Measurements from ENCODE around the gene KLK11. TPM values are rescaled to one million over a fixed set of nuclear protein-coding genes. Genes with fewer than 3 reads are reported as not detected.

Gene KLK11
- total RNA-seq, 5 donors from 2014 or later (not counting 1 experiment from before 2014, with no cell fraction given), result not detected

- no peak overlapping the region for H3K27ac Mint-ChIP-seq
Measured at GRCh38 chr19:51031220-51031879, 4.9 kb upstream of the KLK11 start.

DNA sequence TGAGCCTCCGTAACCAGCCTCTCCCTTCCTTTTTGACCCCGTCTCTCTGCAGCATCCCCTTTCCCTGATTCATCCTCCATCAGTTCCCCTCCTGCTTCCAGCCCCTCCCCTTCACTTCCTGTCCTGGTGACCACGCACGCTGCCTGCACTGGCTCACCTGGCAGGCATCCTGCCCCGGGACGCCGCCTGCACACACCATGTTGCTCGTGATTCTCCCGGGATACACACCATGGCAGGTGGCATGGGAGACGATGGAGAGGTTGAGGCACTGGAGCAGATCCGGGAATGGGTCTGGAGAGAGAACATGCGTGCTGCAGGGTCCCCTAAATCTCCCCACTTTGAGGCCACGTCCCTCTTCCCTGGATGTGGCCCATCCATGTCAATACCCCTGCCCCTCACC lies 4.2 kb upstream of the KLK11 start:
- CTCF ChIA-PET, result no interaction called here
- no peak overlapping the region for H3K4me3 Mint-ChIP-seq

More at GRCh38 chr19:51031220-51031879, 4.9 kb upstream of the KLK11 start:
- CTCF ChIA-PET, result no interaction called here
- POLR2A ChIA-PET, result no interaction called here
- Histone ChIP-seq H3K4me1 (ENCODE audit: control insufficient read depth in 1 of 2, extremely low read depth in 1 of 2, insufficient read depth in 2 of 2, low read length in 2 of 2) (no peaks in the 10 kb centered on the region), H3K4me3 (ENCODE audit: control insufficient read depth in 1 of 2, extremely low read depth in 1 of 2, low read length in 1 of 2) (no peak overlapping the region), H3K27me3 (replicated peaks in 1 of 2; ENCODE audit: control insufficient read depth in 2 of 2, extremely low read depth in 1 of 2, insufficient read depth in 2 of 2, low read length in 1 of 2) (peaks cover 0 to 48% of the 10 kb centered on the region in 2 experiments), H3K9me3 (no peaks in the 10 kb centered on the region), H3K36me3 (ENCODE audit: control insufficient read depth in 2 of 2, extremely low read depth in 1 of 2, insufficient read depth in 1 of 2, low read length in 1 of 2) (no peaks in the 10 kb centered on the region), H3K27ac (ENCODE audit: low read length) (no peak overlapping the region)
- DNase-seq, result no peak
- Mint-ChIP-seq H3K4me3 (no peak overlapping the region), H3K9me3 (no peaks in the 10 kb centered on the region), H3K27me3 (peaks cover 35 to 51% of the 10 kb centered on the region in 2 donors), H3K4me1 (no peaks in the 10 kb centered on the region), H3K36me3 (no peaks in the 10 kb centered on the region)
- no peak for ATAC-seq (replicated peaks in 1 of 4)
- 79% methylated on average over 3 of the region's 7 CpGs for WGBS (ENCODE audit: insufficient coverage)

DNA sequence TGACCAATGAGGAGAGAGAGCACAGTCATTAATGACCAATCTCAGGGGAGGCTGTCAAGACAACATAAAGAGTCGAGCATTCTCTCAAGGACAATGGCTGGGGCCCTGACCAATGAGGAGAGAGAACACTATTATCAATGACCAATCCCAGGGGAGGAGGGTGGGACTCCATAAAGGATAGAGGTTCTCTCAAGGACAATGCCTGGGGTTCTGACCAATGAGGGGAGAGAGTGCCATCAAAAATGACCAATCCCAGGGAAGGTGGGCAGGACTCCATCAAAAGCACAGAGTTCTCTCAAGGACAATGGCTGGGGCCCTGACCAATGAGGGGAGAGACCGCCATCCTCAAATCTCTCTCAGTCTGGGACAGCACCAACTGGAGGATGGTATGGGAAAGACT lies 3.3 kb upstream of the KLK11 start:
- ChIA-PET CTCF (no interaction called here), POLR2A (no interaction called here)

More for the DNA sequence above, 4.2 kb upstream of the KLK11 start:
- Histone ChIP-seq H3K27me3 (replicated peaks in 1 of 2; ENCODE audit: control insufficient read depth in 2 of 2, extremely low read depth in 1 of 2, insufficient read depth in 2 of 2, low read length in 1 of 2) (peaks cover 0 to 55% of the 10 kb centered on the region in 2 experiments), H3K4me3 (ENCODE audit: control insufficient read depth in 1 of 2, extremely low read depth in 1 of 2, low read length in 1 of 2) (no peak overlapping the region), H3K27ac (ENCODE audit: low read length) (no peak overlapping the region), H3K36me3 (ENCODE audit: control insufficient read depth in 2 of 2, extremely low read depth in 1 of 2, insufficient read depth in 1 of 2, low read length in 1 of 2) (no peaks in the 10 kb centered on the region), H3K9me3 (no peaks in the 10 kb centered on the region), H3K4me1 (ENCODE audit: control insufficient read depth in 1 of 2, extremely low read depth in 1 of 2, insufficient read depth in 2 of 2, low read length in 2 of 2) (no peaks in the 10 kb centered on the region)
- ATAC-seq (replicated peaks in 1 of 4), result no peak
- H3K9me3 Mint-ChIP-seq, result no peaks in the 10 kb centered on the region
- 76% methylated on average over 8 of the region's 13 CpGs for WGBS (ENCODE audit: insufficient coverage)
- H3K36me3 Mint-ChIP-seq, result no peaks in the 10 kb centered on the region
- peaks cover 35 to 53% of the 10 kb centered on the region in 2 donors for H3K27me3 Mint-ChIP-seq
- POLR2A ChIA-PET, result no interaction called here
- H3K4me1 Mint-ChIP-seq, result no peaks in the 10 kb centered on the region
- H3K27ac Mint-ChIP-seq, result no peak overlapping the region
- no peak for DNase-seq

DNA sequence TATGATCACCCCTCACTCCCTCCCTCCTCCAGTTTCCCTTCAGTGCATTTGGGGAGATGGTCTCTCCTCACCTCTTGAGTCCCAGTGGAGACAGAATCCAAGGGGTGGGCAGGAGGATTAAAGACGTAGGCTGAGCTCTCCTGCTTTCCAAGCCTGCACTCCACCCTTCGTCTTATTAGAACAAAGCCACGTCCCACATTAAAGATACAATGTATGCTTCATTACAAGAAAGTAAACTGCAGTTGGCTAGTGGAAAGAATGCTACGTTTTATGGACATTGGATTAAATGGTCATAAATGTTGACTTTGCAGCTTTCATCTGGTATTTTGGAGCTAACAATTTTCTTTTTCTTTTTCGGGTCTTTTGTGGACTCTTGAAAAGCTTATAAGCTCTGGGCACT lies 1.5 kb upstream of the KLK11 start:
- H3K27me3 Mint-ChIP-seq, result peaks cover 49 to 59% of the 10 kb centered on the region in 2 donors

More for the DNA sequence above, 3.3 kb upstream of the KLK11 start:
- Histone ChIP-seq H3K27ac (ENCODE audit: low read length) (no peak overlapping the region), H3K4me3 (ENCODE audit: control insufficient read depth in 1 of 2, extremely low read depth in 1 of 2, low read length in 1 of 2) (no peak overlapping the region), H3K36me3 (ENCODE audit: control insufficient read depth in 2 of 2, extremely low read depth in 1 of 2, insufficient read depth in 1 of 2, low read length in 1 of 2) (no peaks in the 10 kb centered on the region), H3K9me3 (no peaks in the 10 kb centered on the region), H3K4me1 (ENCODE audit: control insufficient read depth in 1 of 2, extremely low read depth in 1 of 2, insufficient read depth in 2 of 2, low read length in 2 of 2) (no peaks in the 10 kb centered on the region), H3K27me3 (replicated peaks in 1 of 2; ENCODE audit: control insufficient read depth in 2 of 2, extremely low read depth in 1 of 2, insufficient read depth in 2 of 2, low read length in 1 of 2) (peaks cover 0 to 59% of the 10 kb centered on the region in 2 experiments)
- no CpG with 5 or more reads among the region's 2 CpGs for WGBS (ENCODE audit: insufficient coverage)
- ATAC-seq (replicated peaks in 1 of 4), result no peak
- no peak overlapping the region for H3K4me3 Mint-ChIP-seq
- no peaks in the 10 kb centered on the region for H3K36me3 Mint-ChIP-seq
- H3K27ac Mint-ChIP-seq, result no peak overlapping the region
- no peak for DNase-seq
- no peaks in the 10 kb centered on the region for H3K9me3 Mint-ChIP-seq
- H3K27me3 Mint-ChIP-seq, result peaks cover 41 to 55% of the 10 kb centered on the region in 2 donors
- H3K4me1 Mint-ChIP-seq, result no peaks in the 10 kb centered on the region

DNA sequence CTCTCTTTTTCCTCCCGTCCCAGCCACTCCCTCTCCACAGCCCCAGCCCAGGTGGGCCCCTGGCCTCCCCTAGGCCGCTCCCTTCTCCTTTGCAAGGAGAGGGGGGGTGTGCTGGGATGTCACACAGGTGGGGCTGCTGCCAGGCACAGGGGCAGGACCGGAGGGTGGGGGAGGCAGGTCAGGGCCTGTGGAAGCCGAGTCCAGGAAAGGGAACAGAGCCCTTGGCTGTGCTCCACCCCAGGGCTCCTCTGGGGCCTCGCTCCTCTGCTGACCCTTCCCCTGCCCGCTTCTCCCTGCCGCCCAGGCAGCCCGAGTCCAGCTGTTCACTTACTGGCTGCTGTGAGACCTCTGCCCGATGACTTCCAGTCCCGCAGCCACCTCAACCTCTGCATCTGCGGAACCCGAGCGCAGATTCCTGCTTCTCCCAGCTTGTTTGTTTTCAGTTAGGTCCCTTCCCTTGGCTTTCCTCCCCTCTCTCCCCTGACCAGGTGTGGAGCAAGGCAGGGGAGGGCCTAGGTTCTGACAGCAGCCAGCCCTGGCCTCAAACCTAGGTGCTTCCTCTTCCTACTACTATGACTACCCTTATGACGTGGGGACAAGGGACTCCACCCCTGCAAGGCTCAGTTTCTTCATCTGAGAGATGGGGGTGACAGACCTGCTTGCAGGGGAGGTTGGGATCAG lies 850 bp upstream of the KLK11 start:
- Mint-ChIP-seq H3K4me3 (no peak overlapping the region), H3K4me1 (no peaks in the 10 kb centered on the region), H3K9me3 (no peaks in the 10 kb centered on the region), H3K27ac (no peak overlapping the region), H3K36me3 (no peaks in the 10 kb centered on the region), H3K27me3 (peaks cover 54 to 65% of the 10 kb centered on the region in 2 donors)
- Histone ChIP-seq H3K9me3 (no peaks in the 10 kb centered on the region), H3K36me3 (ENCODE audit: control insufficient read depth in 2 of 2, extremely low read depth in 1 of 2, insufficient read depth in 1 of 2, low read length in 1 of 2) (no peaks in the 10 kb centered on the region), H3K27ac (ENCODE audit: low read length) (no peak overlapping the region), H3K4me1 (ENCODE audit: control insufficient read depth in 1 of 2, extremely low read depth in 1 of 2, insufficient read depth in 2 of 2, low read length in 2 of 2) (no peaks in the 10 kb centered on the region), H3K27me3 (replicated peaks in 1 of 2; ENCODE audit: control insufficient read depth in 2 of 2, extremely low read depth in 1 of 2, insufficient read depth in 2 of 2, low read length in 1 of 2) (peaks cover 0 to 67% of the 10 kb centered on the region in 2 experiments), H3K4me3 (ENCODE audit: control insufficient read depth in 1 of 2, extremely low read depth in 1 of 2, low read length in 1 of 2) (no peak overlapping the region)
- 66% methylated on average over 10 of the region's 14 CpGs for WGBS (ENCODE audit: insufficient coverage)
- DNase-seq (no peak), ATAC-seq (replicated peaks in 1 of 4) (no peak)
- POLR2A ChIA-PET, result no interaction called here
- CTCF ChIA-PET, result no interaction called here

More for the DNA sequence above, 1.5 kb upstream of the KLK11 start:
- H3K27ac Mint-ChIP-seq, result no peak overlapping the region
- no peak overlapping the region for H3K4me3 Mint-ChIP-seq
- no CpG with 5 or more reads among the region's 5 CpGs for WGBS (ENCODE audit: insufficient coverage)
- H3K4me1 ChIP-seq (ENCODE audit: control insufficient read depth in 1 of 2, extremely low read depth in 1 of 2, insufficient read depth in 2 of 2, low read length in 2 of 2), result no peaks in the 10 kb centered on the region
- H3K27ac ChIP-seq (ENCODE audit: low read length), result no peak overlapping the region
- no peaks in the 10 kb centered on the region for H3K36me3 Mint-ChIP-seq
- ATAC-seq (replicated peaks in 1 of 4) (no peak), DNase-seq (no peak)
- POLR2A ChIA-PET, result no interaction called here
- no peaks in the 10 kb centered on the region for H3K9me3 ChIP-seq
- H3K4me3 ChIP-seq (ENCODE audit: control insufficient read depth in 1 of 2, extremely low read depth in 1 of 2, low read length in 1 of 2), result no peak overlapping the region
- no peaks in the 10 kb centered on the region for H3K4me1 Mint-ChIP-seq
- peaks cover 0 to 61% of the 10 kb centered on the region in 2 experiments for H3K27me3 ChIP-seq (replicated peaks in 1 of 2; ENCODE audit: control insufficient read depth in 2 of 2, extremely low read depth in 1 of 2, insufficient read depth in 2 of 2, low read length in 1 of 2)
- no peaks in the 10 kb centered on the region for H3K36me3 ChIP-seq (ENCODE audit: control insufficient read depth in 2 of 2, extremely low read depth in 1 of 2, insufficient read depth in 1 of 2, low read length in 1 of 2)
- CTCF ChIA-PET, result no interaction called here
- no peaks in the 10 kb centered on the region for H3K9me3 Mint-ChIP-seq

GRCh38 chr19:51025809-51026553 lies 435 bp downstream of the KLK11 start:
- CTCF ChIA-PET, result no interaction called here

More at GRCh38 chr19:51025809-51026553, 435 bp downstream of the KLK11 start:
- ATAC-seq (replicated peaks in 1 of 4), result no peak
- POLR2A ChIA-PET, result no interaction called here
- Histone ChIP-seq H3K4me3 (ENCODE audit: control insufficient read depth in 1 of 2, extremely low read depth in 1 of 2, low read length in 1 of 2) (no peak overlapping the region), H3K9me3 (no peaks in the 10 kb centered on the region), H3K27ac (ENCODE audit: low read length) (no peak overlapping the region), H3K4me1 (ENCODE audit: control insufficient read depth in 1 of 2, extremely low read depth in 1 of 2, insufficient read depth in 2 of 2, low read length in 2 of 2) (no peaks in the 10 kb centered on the region), H3K36me3 (ENCODE audit: control insufficient read depth in 2 of 2, extremely low read depth in 1 of 2, insufficient read depth in 1 of 2, low read length in 1 of 2) (no peaks in the 10 kb centered on the region), H3K27me3 (replicated peaks in 1 of 2; ENCODE audit: control insufficient read depth in 2 of 2, extremely low read depth in 1 of 2, insufficient read depth in 2 of 2, low read length in 1 of 2) (peaks cover 2 to 72% of the 10 kb centered on the region in 2 experiments)
- no peaks in the 10 kb centered on the region for H3K36me3 Mint-ChIP-seq
- no peaks in the 10 kb centered on the region for H3K4me1 Mint-ChIP-seq
- H3K27ac Mint-ChIP-seq, result no peak overlapping the region
- no peak for DNase-seq
- H3K27me3 Mint-ChIP-seq, result peaks cover 47 to 60% of the 10 kb centered on the region in 2 donors
- WGBS (ENCODE audit: insufficient coverage), result 68% methylated on average over 18 of the region's 18 CpGs
- H3K9me3 Mint-ChIP-seq, result no peaks in the 10 kb centered on the region
- H3K4me3 Mint-ChIP-seq, result no peak overlapping the region
